SK-N-SH treated with all-trans-retinoic acid at 6 μM for 48 hours (cell line): ENCODE data around the gene PPP1R1C.

ENCODE experiments used
- ATAC-seq: fragments of 200-7000 bp; cut with Tn5 transposase; 3 replicates; pipeline ENCODE4 v1.9.1; 2020; ENCODE audit warnings: mild to moderate bottlenecking, moderate library complexity
- ARNTL ChIP-seq: fragments of 450-650 bp; formaldehyde crosslinking; IDR thresholded peaks from 2 replicates; pipeline ENCODE4 v1.5.0; 2020; ENCODE audit warnings: low read depth, mild to moderate bottlenecking, moderate library complexity, borderline replicate concordance
- BACH2 ChIP-seq: fragments of 250-450 bp; sonication (Bioruptor Pico); IDR thresholded peaks from 2 replicates; pipeline ENCODE4 v1.9.0; 2021; ENCODE audit warnings: mild to moderate bottlenecking, borderline replicate concordance
- CREB5 ChIP-seq: fragments of 250-450 bp; sonication (Bioruptor Pico); IDR thresholded peaks from 2 replicates; pipeline ENCODE4 v1.5.1; 2020; ENCODE audit warnings: low read depth, mild to moderate bottlenecking, moderate library complexity
- CSDC2 ChIP-seq: fragments of 250-450 bp; sonication (Bioruptor Pico); IDR thresholded peaks from 2 replicates; pipeline ENCODE4 v1.5.0; 2020; ENCODE audit warnings: mild to moderate bottlenecking, moderate library complexity
- CSRNP3 ChIP-seq: fragments of 250-450 bp; sonication (Bioruptor Pico); IDR thresholded peaks from 2 replicates; pipeline ENCODE4 v1.5.1; 2021; ENCODE audit warnings: mild to moderate bottlenecking, moderate library complexity
- ESRRG ChIP-seq: fragments of 250-450 bp; sonication (Bioruptor Pico); IDR thresholded peaks from 2 replicates; pipeline ENCODE4 v1.6.1; 2021; ENCODE audit warnings: mild to moderate bottlenecking
- GLIS3 ChIP-seq: fragments of 250-450 bp; sonication (Bioruptor Pico); IDR thresholded peaks from 2 replicates; pipeline ENCODE4 v1.5.0; 2020; ENCODE audit warnings: mild to moderate bottlenecking, moderate library complexity
- ISL1 ChIP-seq: fragments of 250-450 bp; sonication (Bioruptor Pico); IDR thresholded peaks from 2 replicates; pipeline ENCODE4 v2.1.2; 2022; ENCODE audit warnings: mild to moderate bottlenecking, moderate library complexity
- OSR1 ChIP-seq: fragments of 250-450 bp; sonication (Bioruptor Pico); IDR thresholded peaks from 2 replicates; pipeline ENCODE4 v1.8.0; 2022; ENCODE audit warnings: moderate library complexity, mild to moderate bottlenecking, inconsistent platforms
- PATZ1 ChIP-seq: fragments of 250-450 bp; sonication (Bioruptor Pico); IDR thresholded peaks from 2 replicates; pipeline ENCODE4 v1.8.0; 2020; ENCODE audit warnings: mild to moderate bottlenecking, moderate library complexity, borderline replicate concordance
- POU6F1 ChIP-seq: fragments of 250-450 bp; sonication (Bioruptor Pico); IDR thresholded peaks from 2 replicates; pipeline ENCODE4 v1.8.0; 2021; ENCODE audit warnings: low read depth, mild to moderate bottlenecking, moderate library complexity, borderline replicate concordance
- PPARA ChIP-seq: fragments of 250-450 bp; sonication (Bioruptor Pico); IDR thresholded peaks from 2 replicates; pipeline ENCODE4 v1.5.0; 2020; ENCODE audit warnings: mild to moderate bottlenecking, borderline replicate concordance
- RARB ChIP-seq: fragments of 250-450 bp; sonication (Bioruptor Pico); IDR thresholded peaks from 2 replicates; pipeline ENCODE4 v1.8.0; 2021; ENCODE audit warnings: mild to moderate bottlenecking, moderate library complexity
- SNAI2 ChIP-seq: fragments of 250-450 bp; sonication (Bioruptor Pico); IDR thresholded peaks from 2 replicates; pipeline ENCODE4 v1.5.0; 2020; ENCODE audit warnings: mild to moderate bottlenecking, moderate library complexity
- TCF4 ChIP-seq: fragments of 250-450 bp; sonication (Bioruptor Pico); IDR thresholded peaks from 2 replicates; pipeline ENCODE4 v1.8.0; 2021; ENCODE audit warnings: mild to moderate bottlenecking, moderate library complexity, borderline replicate concordance
- TOX ChIP-seq: fragments of 250-450 bp; sonication (Bioruptor Pico); IDR thresholded peaks from 2 replicates; pipeline ENCODE4 v1.8.0; 2021; ENCODE audit warnings: mild to moderate bottlenecking, moderate library complexity, borderline replicate concordance
- TSHZ2 ChIP-seq: fragments of 250-450 bp; sonication (Bioruptor Pico); IDR thresholded peaks from 2 replicates; pipeline ENCODE4 v1.5.0; 2020; ENCODE audit warnings: mild to moderate bottlenecking, moderate library complexity
- ZC3H10 ChIP-seq: fragments of 250-450 bp; sonication (Bioruptor Pico); IDR thresholded peaks from 2 replicates; pipeline ENCODE4 v1.5.1; 2021; ENCODE audit warnings: mild to moderate bottlenecking, moderate library complexity
- ZFP3 ChIP-seq: fragments of 250-450 bp; sonication (Bioruptor Pico); IDR thresholded peaks from 2 replicates; pipeline ENCODE4 v1.5.0; 2020; ENCODE audit warnings: mild to moderate bottlenecking, moderate library complexity
- ZFP30 ChIP-seq: fragments of 450-650 bp; formaldehyde crosslinking; IDR thresholded peaks from 2 replicates; pipeline ENCODE4 v1.5.0; 2022; ENCODE audit warnings: mild to moderate bottlenecking, moderate library complexity
- ZNF565 ChIP-seq: fragments of 450-650 bp; formaldehyde crosslinking; conservative IDR thresholded peaks from 2 replicates; pipeline ENCODE4 v1.5.0; 2020; ENCODE audit warnings: low read depth, mild to moderate bottlenecking, moderate library complexity
- ZNF70 ChIP-seq: fragments of 450-650 bp; formaldehyde crosslinking; IDR thresholded peaks from 2 replicates; pipeline ENCODE4 v1.5.0; 2020; ENCODE audit warnings: mild to moderate bottlenecking, moderate library complexity
- ZNF8 ChIP-seq: fragments of 450-650 bp; formaldehyde crosslinking; IDR thresholded peaks from 2 replicates; pipeline ENCODE4 v1.5.0; 2020; ENCODE audit warnings: mild to moderate bottlenecking, moderate library complexity

PPP1R1C gene

GRCh38 chr2:182097571-182098164, 112.0 kb downstream of the PPP1R1C start:
- TF ChIP-seq ZC3H10 (CRISPR knock-in tag) (no peak), PATZ1 (no peak), ZFP30 (CRISPR knock-in tag) (no peak), CREB5 (CRISPR knock-in tag) (no peak), OSR1 (CRISPR knock-in tag) (no peak), GLIS3 (no peak), ZFP3 (CRISPR knock-in tag) (no peak), ZNF70 (CRISPR knock-in tag) (no peak), RARB (CRISPR knock-in tag) (no peak), CSDC2 (no peak), ESRRG (CRISPR knock-in tag) (no peak), ISL1 (CRISPR knock-in tag) (no peak), PPARA (CRISPR knock-in tag) (no peak), ZNF8 (CRISPR knock-in tag) (no peak), BACH2 (CRISPR knock-in tag) (no peak), POU6F1 (CRISPR knock-in tag) (no peak), TCF4 (CRISPR knock-in tag) (no peak), ARNTL (CRISPR knock-in tag) (no peak)
- ATAC-seq: no peak

GRCh38 chr2:182098648-182099047, 113.0 kb downstream of the PPP1R1C start:
- ATAC-seq: no peak
- TF ChIP-seq ZC3H10 (CRISPR knock-in tag) (no peak), SNAI2 (CRISPR knock-in tag) (no peak), POU6F1 (CRISPR knock-in tag) (no peak), TSHZ2 (CRISPR knock-in tag) (no peak), ZFP3 (CRISPR knock-in tag) (no peak), CSRNP3 (CRISPR knock-in tag) (no peak), GLIS3 (no peak), ESRRG (CRISPR knock-in tag) (no peak), ZNF8 (CRISPR knock-in tag) (no peak), OSR1 (CRISPR knock-in tag) (no peak), ISL1 (CRISPR knock-in tag) (no peak), ZFP30 (CRISPR knock-in tag) (no peak), TCF4 (CRISPR knock-in tag) (no peak), ARNTL (CRISPR knock-in tag) (no peak), TOX (CRISPR knock-in tag) (no peak), ZNF565 (CRISPR knock-in tag) (no peak)
